ENCODE data around the gene TMEM154.

- TF ChIP-seq REST (IDR thresholded peaks at IDR 0.05; ENCODE audit: borderline replicate concordance) (no peak), CTCF (IDR thresholded peaks at IDR 0.05; ENCODE audit: poor library complexity, severe bottlenecking) (no peak), EP300 (conservative IDR thresholded peaks at IDR 0.05; ENCODE audit: poor library complexity, severe bottlenecking) (no peak)
Measured at GRCh38 chr4:152715076-152715475, 35.3 kb upstream of the TMEM154 start.
